ELR (cell line): ENCODE data around the gene CSTF2T.

Experiments used
- DNase-seq: peaks from one replicate; pipeline ENCODE4 v3.0.0-alpha.2; 2015; ENCODE audit warnings: low read depth

CSTF2T gene, protein sequence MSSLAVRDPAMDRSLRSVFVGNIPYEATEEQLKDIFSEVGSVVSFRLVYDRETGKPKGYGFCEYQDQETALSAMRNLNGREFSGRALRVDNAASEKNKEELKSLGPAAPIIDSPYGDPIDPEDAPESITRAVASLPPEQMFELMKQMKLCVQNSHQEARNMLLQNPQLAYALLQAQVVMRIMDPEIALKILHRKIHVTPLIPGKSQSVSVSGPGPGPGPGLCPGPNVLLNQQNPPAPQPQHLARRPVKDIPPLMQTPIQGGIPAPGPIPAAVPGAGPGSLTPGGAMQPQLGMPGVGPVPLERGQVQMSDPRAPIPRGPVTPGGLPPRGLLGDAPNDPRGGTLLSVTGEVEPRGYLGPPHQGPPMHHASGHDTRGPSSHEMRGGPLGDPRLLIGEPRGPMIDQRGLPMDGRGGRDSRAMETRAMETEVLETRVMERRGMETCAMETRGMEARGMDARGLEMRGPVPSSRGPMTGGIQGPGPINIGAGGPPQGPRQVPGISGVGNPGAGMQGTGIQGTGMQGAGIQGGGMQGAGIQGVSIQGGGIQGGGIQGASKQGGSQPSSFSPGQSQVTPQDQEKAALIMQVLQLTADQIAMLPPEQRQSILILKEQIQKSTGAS

DNA sequence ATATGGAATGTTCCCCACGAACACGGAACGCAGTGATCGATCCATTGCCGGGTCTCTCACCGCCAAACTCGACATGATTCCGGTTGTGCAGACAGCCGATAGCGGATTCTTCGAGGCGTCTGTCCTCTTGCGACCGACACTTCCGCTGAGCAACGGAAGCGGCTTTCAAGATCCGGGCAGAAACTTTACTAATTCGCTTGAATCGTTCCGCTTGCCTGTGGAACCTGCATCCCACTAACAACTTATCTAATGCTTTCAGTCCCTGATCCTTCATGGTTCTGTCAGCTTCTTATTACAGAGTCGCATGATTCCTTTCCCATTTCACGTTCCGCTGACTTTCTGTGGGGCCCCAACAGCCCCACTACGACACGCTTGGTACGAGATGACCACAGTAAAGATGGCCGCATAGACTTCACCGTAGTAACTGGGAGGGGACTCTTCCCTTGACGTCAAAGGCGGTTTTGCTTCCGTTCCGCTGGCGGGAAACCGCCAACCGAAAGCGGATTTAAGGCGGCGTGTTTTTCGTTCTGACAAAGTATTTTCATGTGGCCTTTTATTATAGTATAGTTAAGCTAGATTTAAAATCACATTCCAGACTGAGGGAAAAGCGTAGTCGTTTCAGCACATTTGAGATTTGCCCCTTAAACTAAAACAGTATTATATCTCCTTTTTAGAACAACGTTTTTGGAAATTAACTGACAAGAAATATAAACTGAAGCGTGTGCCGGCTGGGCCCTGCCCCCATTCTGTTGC lies at the start of gene CSTF2T:
Gene CSTF2T, minus strand, starts transcription at position 121 of the 753 bp plus-strand sequence. Its CDS starts 46 bp downstream, at position 75.
- DNase-seq = peak; percentile 95

DNA sequence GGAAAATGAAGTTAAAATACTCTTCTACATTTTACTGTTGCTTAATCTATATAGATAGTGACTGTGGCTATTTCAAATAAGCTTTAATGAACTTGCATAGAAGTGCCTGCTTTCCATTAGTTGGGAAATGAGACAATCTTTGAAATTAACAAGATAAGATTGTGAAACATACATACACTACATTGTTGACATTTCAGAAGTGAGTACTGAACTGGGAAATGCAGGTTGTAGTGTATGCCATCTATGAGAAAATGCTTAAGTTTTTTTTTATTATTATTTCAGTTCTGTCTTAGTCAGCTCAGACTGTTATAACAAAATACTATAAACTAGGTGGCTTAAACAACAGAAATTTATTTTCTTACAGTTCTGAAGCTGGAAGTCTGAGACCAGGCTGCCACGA lies 49.6 kb upstream of the CSTF2T start:
- no peak for DNase-seq

DNA sequence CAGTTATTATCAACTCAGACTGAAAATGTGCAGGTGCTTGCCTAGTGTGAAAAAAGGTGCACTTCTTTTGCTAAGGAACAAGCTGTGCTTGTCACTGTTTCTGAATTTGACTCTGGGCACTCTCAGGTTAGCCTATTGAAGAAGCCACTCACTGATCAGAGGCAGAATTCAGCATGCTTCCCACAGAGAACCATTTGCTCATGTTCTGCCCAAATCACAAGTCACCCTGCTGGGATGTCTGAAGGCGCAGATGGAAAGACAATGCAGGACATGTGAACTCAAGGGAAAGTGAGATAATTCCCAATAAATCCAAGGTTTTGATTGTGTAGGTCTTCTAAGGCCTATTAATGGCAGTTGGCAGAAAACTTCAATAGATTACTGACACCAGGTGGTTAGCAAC lies 47.8 kb upstream of the CSTF2T start:
- DNase-seq = no peak

DNA sequence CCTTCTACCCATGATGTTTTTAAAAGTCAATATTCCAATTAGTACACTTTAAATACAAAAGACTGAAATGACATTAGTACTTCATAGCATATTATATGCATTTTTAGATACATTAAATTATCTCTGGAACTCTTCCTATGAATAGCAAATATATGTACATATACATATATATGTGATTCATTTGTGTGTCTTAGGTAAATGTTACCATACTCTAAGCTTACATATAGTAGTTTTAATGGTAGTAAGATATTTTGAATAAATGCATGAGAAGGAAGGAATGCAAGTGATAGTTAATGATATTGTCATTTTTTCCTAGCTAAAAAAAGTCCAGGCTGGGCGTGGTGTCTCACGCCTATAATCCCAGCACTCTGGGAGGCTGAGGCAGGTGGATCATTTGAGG lies 46.0 kb upstream of the CSTF2T start:
- DNase-seq = no peak

DNA sequence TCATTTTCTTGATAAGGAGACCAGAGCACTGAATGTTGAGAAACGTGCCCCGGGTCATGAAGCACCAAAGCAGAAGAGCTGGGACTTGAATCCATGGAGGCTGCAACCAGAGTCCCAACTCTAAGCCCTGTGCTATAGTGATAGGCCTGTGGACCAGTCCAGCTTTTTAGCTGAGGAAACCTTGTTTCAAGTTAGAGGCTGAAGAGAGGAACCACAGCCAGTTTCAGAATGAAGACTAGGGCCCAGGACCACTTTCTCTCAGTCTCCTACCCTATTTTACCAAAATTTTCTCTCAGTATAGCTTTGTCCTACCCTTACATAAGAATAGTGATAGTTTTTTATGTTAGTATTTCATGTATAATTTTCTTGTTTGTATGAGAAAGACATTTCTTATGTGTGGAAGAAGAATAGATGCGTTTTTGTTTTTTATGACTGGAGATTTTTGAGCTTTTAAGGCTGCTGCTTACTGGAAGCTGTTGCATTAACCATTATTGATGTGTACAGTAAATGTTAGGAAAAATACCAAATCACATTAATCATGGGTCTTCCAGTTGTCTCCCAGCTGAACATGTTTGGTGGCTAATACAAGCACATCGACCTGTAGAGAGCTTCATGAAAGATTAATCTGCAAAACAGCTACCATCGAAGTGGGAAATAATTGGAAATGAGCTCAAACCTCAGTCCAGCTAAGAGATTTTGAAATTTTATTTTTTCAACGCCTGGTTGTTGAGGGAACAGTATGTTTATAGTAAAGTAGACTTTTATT lies 45.0 kb upstream of the CSTF2T start:
- DNase-seq = no peak

DNA sequence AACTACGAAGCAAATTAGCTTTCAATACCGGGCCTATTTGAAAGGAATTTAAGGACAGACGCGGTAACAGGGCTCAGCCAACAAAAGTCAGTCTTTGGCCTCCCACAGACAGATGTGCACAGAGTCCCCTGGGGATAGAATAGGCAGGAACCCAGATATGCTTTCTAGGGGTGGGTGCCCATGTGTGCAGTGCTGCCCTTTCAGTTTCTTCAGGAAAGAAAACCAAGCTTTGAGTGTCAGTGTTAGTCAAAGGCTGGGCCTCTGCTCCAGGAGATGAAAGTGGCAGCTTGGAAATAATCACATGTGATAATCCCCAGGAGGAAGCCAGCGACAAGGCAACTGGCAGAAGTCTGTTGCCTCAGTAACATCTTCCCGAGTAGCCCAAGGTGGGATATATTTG lies 43.8 kb upstream of the CSTF2T start:
- no peak for DNase-seq

DNA sequence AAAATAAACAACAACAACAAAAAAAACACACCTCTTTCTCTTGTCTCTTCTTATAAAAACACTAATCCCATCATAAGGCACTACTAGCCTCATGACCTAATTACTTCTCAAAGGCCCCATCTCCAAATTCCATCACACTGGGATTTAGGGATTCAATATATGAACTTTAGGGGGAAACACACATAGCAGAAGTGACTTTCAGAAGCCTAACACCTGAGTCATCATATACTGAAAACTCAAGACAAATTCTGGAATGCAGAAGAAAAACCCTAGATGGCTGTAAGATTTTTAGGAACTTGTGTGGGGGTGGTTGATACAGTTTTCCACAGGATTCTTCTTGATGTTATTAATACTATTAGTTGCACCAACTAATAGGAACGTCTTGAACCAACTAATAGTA lies 33.7 kb upstream of the CSTF2T start:
- DNase-seq = peak; percentile 1

DNA sequence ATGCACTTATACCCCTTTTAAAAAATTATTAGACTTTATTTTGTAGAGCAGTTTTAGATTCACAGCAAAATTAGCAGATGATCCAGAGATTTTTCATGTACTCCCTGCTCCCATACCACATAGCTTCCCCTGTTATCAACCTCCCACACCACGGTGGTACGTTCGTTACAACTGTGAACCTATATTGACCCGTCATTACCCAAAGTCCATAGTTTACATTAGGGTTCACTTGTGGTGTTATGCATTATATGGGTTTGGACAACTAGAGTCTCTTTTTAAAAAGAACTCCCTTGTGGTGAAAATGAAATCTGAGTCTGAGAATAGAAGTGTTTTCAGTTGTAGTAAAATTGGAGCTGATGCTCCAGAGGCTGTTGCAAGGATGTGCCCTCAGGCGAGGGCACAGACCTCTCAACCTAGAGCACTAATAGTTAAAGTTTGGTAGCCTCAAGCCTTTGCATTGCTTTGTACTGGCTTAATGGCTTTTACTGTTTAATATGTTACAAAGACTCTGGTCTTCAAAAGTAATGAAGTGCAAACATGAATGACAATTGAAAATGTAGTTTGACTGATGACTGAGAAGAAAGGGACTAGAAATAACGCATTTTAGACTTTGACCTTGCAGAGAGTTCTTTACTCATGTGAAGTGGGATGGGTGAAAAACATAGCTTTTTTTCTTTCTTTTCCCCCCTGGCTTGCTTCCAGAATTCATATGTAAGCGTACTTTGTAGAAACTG lies 30.6 kb upstream of the CSTF2T start:
- DNase-seq = no peak

DNA sequence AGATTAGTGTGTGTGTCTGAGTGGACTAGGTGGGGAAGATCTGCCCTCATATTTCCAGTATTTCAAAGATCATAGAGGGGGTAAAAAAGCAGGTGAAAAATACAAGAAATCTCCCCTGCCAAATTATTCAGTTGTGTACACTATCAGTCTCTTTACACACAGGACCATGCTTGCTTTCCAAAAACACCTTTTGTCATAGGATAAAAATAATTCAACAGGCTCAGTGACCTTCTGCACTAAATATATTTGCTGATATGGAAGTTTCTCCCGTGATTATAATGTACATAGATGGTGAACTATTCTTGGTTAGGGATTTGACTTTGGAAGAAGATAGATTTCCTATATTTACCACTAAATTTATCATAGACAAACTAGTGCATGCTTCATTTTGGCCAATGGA lies 24.6 kb upstream of the CSTF2T start:
- DNase-seq = no peak

DNA sequence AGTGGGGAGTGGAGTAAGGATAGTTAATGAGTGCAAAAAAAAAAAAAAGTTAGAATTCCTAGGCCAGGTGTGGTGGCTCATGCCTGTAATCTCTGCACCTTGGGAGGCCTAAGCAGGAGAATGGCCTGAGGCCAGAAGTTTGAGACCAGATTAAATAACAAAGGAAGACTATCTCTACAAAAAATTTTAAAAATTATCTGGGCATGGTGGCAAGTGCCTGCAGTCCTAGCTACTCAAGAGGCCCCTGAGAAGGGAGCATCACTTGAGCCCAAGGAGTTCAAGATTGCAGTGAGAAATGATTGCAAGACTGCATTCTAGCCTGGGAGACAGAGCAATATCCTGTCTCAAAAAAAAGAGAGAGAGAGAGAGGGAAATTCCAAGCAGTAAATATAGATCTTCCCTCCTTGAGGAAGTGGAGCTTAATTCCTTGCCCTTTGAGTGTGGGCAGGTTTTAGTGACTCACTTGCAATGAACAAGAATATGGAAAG lies 19.5 kb upstream of the CSTF2T start:
- peak; percentile 19 for DNase-seq

DNA sequence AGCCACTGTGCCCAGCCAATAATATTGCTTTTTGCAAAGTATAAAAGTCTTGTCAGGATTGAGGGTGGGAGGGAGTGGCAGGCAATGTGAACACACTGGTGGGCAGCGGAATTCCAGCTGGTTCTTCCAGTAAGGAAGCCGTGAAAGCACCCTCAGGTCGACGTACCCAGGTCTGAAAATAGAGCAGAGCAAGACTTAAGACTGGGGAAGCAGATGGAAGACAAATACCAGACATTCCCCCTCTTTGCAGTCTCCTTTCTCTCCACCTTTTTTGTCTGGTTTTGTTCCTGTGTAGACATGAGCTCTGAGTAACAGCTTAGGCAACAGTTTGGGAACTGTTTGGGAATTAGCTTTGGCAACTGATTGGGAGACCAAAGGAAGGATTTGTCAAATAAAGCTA lies 17.6 kb upstream of the CSTF2T start:
- no peak for DNase-seq

DNA sequence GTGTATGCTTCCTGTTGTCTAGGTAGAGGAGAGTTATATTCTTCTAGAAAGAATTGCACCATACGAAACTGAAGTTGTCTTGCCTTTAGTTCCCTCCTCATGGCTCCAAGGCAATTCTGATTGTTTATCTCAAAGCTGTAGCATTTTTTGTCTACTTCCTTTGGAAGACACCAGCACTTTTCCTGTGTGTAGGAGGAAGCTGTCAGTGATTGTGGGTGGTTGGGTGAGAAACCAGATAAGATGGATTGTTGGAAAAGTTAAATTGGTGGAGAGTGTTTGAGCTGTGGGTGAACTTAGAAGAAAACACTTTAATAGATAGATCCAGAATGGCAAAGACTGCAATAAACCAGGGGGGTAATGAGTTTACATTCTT lies 12.1 kb upstream of the CSTF2T start:
- DNase-seq = no peak

DNA sequence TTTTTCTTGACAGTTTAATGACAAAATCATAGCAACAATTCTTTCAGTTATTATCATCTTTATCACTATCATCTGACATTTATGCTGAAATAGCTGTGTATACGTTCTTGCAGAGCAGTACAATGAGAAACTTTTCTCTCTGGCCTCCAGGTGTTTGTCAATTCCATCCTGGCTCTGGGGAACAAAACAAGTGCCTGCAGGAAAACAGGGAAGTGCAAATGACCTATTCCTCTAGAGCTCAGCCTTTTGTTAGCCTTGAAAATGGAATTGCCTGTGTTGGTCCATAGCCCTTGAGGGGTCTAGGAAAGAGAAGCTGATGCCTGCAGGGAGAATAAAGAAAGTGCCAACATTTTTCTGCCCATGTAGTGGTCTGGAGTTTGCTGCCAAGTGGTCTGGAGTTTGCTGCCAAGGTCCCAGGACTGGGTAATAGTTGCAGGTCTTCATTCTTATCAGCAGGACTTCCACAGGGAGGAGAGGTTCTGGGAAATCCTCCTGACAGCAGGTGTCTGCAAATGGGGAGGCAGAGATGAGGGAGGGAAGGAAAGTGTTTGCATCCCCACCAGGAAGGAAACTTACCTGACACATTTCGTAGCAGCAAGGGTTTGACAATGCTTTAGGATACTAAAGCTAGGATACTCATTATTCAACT lies 10.1 kb upstream of the CSTF2T start:
- no peak for DNase-seq

DNA sequence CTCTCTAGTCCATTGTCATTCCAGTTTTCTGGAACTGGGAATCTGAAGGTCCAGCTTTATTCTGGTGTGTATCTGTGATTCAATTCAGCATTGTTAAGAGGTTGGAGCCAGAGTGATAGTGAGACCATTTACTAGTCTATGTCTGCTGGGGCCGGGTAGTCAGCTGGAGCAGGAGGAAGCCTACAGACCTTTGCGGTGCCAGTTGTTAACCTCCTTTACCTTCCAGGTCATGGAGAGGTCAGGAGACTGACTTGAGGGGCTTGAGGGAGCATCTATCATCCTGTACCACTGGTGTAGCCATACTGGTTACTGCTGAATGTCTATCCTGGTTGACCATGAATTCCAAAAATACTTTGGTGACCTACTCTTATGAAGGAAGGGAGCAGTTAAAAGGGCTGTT lies 9.2 kb upstream of the CSTF2T start:
- no peak for DNase-seq

DNA sequence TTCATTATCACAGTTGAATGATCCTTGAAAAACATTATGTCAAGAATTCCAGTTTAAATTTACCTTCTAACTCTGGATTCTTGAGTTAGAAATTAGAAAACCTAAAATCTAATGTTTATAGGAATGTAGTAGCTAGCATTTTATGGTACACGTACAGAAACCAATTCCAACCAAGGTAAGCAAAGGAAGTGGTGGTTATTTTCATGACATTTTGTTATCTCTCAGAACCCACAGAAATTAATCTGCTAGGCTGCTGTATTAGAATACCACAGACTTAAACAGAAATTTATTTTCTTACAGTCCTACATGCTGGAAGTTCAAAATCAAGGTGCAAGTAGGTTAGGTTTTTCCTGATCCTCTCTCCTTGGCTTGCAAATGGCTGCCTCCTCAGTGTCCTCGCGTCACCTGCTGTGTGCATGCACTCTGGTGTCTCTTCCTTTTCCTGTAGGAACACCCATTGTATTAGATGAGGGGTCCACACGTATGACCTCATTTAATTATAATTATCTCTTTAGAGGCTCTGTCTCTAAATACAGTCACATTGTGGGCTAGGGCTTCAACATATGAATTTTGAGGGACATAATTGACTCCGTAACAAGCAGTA lies 8.5 kb upstream of the CSTF2T start:
- no peak for DNase-seq

DNA sequence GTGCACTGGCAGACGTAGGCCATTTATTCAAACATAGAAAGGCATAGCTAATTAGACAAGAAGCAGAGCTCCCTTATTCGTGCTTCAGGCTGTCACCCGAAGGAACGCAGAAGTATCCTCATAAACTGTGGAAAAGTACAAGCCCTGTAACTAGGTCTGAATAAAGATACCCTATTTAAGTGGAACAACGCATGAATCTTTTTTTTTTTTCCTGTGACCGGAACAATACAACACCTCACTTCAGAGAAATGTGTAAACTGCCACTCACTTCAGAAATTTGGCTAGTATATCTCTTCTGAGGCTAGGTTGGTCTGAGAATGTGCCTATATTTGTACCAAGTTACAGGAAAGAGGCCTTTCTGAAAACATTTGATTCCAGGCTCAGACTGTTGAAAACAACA lies 8.0 kb upstream of the CSTF2T start:
- no peak for DNase-seq

DNA sequence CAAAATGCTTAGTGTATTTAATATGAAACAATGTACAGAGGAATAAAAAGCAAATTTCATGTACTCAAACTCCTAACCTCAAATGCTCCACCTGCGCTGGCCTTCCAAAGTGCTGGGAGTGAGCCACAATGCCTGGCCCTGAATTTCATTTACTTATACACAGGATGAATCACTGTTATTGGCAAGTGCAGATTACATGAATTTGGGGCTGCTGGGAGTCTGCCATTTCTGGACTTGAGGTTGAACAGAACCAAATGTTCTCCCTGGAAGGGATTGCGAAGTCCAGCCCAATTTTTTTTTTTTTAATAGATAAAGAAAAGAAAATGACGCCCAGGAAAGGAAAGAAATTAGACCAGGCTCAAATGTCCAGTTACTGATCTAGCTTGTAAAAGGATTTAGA lies 6.8 kb upstream of the CSTF2T start:
- DNase-seq = no peak

DNA sequence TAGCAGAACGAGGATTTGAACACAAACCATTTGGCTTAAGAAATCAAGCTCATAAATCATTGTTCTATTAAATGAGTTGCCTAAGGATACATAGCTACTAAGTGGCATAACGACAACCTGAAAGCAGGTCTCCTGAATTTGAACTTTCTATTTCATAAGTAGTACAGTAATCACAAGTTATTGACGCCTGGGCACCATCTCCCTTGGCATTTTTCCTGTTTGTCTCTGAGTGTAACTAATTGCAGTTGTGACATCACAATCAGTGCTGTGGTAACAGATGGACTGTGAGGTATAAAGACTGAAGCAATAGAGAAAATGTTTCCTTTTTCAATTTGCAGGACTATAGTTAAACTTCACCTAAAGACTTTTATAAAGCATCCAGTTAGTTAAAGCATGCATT lies 6.4 kb upstream of the CSTF2T start:
- DNase-seq = no peak

DNA sequence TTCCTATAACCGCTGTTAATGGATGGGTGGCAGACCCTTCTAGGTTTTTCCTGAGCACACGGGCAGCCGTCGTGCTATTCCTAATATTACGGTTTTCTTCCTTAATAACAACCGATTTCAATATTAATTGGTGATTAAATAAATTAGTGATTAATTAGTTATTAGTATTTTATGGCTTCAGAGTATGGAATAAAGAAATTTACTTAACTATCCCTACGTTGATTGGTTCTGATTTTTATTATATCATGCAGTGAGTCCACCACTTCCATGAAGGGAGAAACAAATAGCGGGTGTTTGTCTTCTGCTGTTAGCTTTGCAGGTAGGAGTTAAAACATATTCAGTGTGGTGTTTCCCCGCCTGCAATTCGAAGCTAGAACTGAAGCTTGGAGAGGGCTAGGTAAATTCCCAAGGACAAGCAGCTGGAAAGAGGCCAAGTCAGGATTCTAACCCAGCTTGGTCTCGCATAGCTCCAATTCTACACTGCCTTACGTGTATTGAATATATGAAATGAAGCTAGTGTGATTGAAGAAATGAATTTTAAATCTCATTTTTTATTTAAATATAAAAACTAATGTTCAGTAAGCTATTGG lies 928 bp upstream of the CSTF2T start:
- peak; percentile 5 for DNase-seq

DNA sequence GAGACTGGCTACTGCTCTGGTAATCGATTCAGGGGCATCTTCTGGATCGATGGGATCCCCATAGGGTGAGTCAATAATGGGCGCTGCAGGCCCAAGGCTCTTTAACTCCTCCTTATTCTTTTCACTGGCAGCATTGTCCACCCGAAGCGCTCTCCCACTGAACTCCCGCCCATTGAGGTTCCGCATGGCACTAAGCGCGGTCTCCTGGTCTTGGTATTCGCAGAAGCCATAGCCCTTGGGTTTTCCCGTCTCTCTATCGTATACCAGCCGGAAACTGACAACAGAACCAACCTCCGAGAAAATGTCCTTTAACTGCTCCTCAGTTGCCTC lies 285 bp downstream of the CSTF2T start:
- DNase-seq = peak; percentile 53
